Measurements from ENCODE around the gene SPTLC2.

Gene SPTLC2

GRCh38 chr14:77524536-77524935 lies 91.9 kb downstream of the SPTLC2 start:
- DNase-seq (ENCODE audit: low read depth), result no peak
- TF ChIP-seq, protein P1, sequence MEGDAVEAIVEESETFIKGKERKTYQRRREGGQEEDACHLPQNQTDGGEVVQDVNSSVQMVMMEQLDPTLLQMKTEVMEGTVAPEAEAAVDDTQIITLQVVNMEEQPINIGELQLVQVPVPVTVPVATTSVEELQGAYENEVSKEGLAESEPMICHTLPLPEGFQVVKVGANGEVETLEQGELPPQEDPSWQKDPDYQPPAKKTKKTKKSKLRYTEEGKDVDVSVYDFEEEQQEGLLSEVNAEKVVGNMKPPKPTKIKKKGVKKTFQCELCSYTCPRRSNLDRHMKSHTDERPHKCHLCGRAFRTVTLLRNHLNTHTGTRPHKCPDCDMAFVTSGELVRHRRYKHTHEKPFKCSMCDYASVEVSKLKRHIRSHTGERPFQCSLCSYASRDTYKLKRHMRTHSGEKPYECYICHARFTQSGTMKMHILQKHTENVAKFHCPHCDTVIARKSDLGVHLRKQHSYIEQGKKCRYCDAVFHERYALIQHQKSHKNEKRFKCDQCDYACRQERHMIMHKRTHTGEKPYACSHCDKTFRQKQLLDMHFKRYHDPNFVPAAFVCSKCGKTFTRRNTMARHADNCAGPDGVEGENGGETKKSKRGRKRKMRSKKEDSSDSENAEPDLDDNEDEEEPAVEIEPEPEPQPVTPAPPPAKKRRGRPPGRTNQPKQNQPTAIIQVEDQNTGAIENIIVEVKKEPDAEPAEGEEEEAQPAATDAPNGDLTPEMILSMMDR (conservative IDR thresholded peaks at IDR 0.05; ENCODE audit: low read depth, low read length), result no peak
- H3K4me3 ChIP-seq (ENCODE audit: low read length), result no peak overlapping the region

DNA sequence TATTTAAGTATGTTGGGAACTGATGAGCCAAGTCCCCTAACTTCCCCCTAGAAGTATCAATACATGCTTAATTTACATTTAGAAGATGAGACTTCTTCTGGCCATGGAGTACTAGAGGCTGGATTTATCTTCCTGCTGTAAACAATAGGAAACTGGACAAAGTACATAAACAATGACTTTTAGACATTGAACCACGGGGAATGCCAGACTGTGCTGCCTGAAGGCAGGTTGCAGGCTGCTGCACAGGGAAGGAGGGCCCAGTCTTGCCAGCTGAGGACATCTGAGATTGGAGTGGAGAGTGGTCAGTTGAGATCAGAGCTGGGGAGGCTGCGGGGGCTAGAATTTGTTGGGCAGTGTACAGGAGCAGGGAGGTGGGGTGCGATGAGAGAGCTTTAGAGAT lies 93.3 kb downstream of the SPTLC2 start:
- TF ChIP-seq, protein P1 (conservative IDR thresholded peaks at IDR 0.05; ENCODE audit: low read depth, low read length), result no peak
- H3K4me3 ChIP-seq (ENCODE audit: low read length), result no peak overlapping the region
- DNase-seq (ENCODE audit: low read depth), result no peak

- no peak overlapping the region for H3K4me3 ChIP-seq (ENCODE audit: low read length)
- no peak for DNase-seq (ENCODE audit: low read depth)
- TF ChIP-seq, protein P1 (conservative IDR thresholded peaks at IDR 0.05; ENCODE audit: low read depth, low read length), result no peak
Measured at GRCh38 chr14:77520555-77520954, 95.9 kb downstream of the SPTLC2 start.

- TF ChIP-seq, protein P1 (conservative IDR thresholded peaks at IDR 0.05; ENCODE audit: low read depth, low read length), result no peak
- H3K4me3 ChIP-seq (ENCODE audit: low read length), result no peak overlapping the region
- peak; percentile 75 for DNase-seq (ENCODE audit: low read depth)
Measured at GRCh38 chr14:77516126-77516525, 100.3 kb downstream of the SPTLC2 start.

- TF ChIP-seq, protein P1 (conservative IDR thresholded peaks at IDR 0.05; ENCODE audit: low read depth, low read length), result no peak
- no peak overlapping the region for H3K4me3 ChIP-seq (ENCODE audit: low read length)
- no peak for DNase-seq (ENCODE audit: low read depth)
Measured at GRCh38 chr14:77511486-77512162, 104.8 kb downstream of the SPTLC2 start.

DNA sequence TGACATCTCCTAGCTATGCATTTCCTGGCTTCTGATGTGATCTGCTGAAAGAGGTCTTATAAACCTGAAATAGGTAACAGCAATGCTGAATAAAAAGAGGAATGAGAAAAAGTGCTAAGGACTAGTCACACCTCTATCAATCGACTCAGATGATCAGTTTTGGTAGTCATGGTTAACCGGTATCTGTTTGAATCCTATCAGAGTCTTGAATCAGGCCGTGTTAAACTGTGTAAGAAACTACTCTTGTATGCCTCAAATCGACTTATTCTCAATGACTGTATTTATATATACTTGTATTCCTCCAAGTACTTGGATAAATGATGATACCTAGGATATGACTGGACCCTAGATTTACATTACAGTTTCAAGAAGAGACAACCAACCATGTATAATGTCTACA lies 107.1 kb downstream of the SPTLC2 start:
- DNase-seq (ENCODE audit: low read depth), result no peak
- TF ChIP-seq, protein P1 (conservative IDR thresholded peaks at IDR 0.05; ENCODE audit: low read depth, low read length), result no peak
- no peak overlapping the region for H3K4me3 ChIP-seq (ENCODE audit: low read length)

GRCh38 chr14:77508876-77509275 lies 107.6 kb downstream of the SPTLC2 start:
- H3K4me3 ChIP-seq (ENCODE audit: low read length), result no peak overlapping the region
- TF ChIP-seq, protein P1 (conservative IDR thresholded peaks at IDR 0.05; ENCODE audit: low read depth, low read length), result no peak
- no peak for DNase-seq (ENCODE audit: low read depth)
